GM10266 (cell line): ENCODE results near the gene IGF1R.

Experiments used
- DNase-seq: peaks from one replicate; pipeline ENCODE4 v3.0.0; 2012; ENCODE audit errors: extremely low spot score
- TF ChIP-seq, protein P1 (sequence below): IDR thresholded peaks from 2 replicates; pipeline ENCODE4 v1.5.1; 2012; ENCODE audit warnings: mild to moderate bottlenecking, low read depth; ENCODE audit not compliant: control insufficient read depth, insufficient read depth; ENCODE audit errors: missing control alignments

Gene IGF1R

DNA sequence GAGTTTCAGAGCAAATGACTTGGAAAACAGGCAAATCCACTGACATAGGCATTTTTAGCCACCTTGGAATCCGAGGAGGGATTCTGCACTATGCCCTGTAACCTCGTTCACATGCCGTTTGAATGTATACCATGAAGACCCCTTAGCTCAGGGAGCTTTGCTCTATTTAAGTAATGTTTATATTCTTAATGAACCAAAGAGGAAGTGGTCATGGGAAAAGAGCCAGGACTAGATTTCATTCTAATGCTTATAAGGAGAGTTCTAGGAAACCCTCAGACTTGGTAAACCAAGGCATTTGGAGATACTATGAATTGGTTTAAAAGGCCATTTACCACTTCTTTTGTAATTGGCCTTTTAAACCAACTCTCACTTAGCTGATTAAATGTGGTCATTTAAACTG is 178.9 kb downstream of the IGF1R start:
- TF ChIP-seq, protein P1, sequence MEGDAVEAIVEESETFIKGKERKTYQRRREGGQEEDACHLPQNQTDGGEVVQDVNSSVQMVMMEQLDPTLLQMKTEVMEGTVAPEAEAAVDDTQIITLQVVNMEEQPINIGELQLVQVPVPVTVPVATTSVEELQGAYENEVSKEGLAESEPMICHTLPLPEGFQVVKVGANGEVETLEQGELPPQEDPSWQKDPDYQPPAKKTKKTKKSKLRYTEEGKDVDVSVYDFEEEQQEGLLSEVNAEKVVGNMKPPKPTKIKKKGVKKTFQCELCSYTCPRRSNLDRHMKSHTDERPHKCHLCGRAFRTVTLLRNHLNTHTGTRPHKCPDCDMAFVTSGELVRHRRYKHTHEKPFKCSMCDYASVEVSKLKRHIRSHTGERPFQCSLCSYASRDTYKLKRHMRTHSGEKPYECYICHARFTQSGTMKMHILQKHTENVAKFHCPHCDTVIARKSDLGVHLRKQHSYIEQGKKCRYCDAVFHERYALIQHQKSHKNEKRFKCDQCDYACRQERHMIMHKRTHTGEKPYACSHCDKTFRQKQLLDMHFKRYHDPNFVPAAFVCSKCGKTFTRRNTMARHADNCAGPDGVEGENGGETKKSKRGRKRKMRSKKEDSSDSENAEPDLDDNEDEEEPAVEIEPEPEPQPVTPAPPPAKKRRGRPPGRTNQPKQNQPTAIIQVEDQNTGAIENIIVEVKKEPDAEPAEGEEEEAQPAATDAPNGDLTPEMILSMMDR: no peak
- DNase-seq: no peak

DNA sequence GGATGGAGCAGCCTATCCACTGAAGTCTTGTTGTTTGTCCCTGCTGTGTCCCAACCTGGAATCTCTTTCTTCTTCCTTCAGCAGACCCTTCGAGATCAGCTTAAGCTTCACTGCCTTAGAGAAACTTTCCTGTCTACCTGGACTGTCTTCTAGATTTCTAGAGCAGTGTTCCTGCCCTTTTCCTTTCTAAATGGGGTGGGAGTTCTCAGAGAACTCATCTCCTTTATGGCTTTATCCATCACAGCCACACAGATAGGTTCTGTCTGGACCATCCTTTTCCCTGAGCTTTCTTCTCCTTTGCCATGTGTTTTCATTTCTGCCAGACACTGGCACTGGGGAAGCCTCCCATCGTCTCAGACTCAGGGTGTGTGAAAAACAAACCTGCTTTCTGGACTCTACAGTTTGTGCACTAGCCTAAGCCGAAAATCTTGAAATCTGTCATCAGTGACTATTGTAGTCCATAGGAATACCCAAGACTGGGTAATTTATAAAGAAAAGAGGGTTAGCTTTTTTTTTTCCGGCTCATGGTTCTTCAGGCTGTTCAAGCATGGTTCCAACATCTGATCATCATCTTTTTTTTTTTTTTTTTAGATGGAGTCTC is 181.8 kb downstream of the IGF1R start:
- DNase-seq: no peak
- TF ChIP-seq, protein P1: no peak

DNA sequence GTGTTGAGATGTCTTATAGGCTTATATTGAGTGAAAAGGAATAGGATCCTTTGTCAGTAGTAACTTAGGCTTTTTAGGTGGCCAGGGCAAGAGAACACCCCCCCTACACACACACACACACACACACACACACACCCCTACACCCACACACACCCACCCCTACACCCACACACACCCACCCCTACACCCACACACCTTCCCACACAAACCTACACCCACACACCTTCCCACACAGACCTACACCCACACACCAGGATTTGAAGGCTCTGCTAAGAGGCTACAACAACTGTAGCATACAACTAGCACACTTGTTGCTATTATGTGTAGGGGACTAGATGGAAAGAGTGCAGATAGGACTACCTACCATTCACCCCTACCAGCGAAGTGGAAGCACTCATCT is 186.6 kb downstream of the IGF1R start:
- no peak for DNase-seq
- TF ChIP-seq, protein P1: no peak

DNA sequence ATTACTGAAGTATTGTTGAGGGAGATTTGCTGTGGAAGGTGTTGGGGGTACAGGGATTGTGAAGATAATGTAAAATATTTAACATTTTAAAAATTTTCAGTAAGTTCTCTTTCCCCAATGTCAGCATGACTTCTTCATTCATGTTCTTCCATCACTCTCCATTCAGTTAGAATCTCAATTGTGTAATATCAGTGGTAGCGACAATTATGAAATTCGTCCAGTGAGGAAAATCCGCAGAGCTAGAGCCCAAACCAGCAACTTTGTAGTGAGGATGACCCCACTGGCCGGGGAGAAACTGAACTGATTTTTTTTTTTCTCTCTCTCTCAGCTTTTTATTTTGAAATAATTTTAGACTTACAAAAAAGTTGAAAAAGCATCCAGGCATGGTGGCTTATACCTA is 187.5 kb downstream of the IGF1R start:
- TF ChIP-seq, protein P1: no peak
- DNase-seq: no peak

DNA sequence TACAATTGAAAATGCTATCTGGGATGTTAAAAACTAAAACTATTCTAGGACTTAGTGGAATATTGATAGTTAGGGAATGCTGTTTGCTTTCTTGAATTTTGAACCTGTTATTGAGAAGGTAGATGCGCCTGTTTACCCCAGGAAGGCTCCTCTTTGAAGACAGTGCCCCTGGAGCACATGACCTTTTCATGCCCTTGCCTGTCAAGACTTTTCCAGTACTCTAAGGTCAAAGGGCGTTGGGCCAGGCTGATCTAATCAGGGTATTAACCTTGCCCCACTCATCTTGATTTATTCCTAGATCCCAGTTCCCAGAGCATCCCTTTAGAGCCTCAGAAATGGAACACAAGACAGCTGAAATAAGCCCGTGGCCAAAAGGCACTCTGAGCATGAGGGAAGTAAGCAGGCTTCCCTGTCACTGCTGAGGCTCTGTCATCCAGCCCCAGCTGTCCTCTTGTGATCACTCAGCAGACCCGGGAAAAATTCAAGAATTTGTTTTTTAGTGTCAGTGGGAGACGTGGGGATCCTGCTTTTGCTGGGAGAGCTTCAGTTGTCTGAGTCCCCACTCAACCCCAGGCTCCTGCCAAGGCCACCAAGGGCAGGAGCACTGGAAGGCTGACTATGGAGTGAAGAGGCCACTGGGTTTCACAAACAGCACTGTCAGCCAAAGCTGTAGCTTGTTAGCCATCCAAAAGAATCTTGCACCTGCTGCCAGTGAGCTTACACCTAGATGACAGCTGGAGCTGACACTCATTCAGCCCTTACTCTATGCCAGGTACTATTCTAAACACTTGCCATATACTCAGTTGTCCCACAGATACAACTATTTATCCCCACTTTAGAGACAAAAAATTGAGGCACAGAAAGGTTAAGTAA is 190.3 kb downstream of the IGF1R start:
- DNase-seq: no peak
- TF ChIP-seq, protein P1: no peak

DNA sequence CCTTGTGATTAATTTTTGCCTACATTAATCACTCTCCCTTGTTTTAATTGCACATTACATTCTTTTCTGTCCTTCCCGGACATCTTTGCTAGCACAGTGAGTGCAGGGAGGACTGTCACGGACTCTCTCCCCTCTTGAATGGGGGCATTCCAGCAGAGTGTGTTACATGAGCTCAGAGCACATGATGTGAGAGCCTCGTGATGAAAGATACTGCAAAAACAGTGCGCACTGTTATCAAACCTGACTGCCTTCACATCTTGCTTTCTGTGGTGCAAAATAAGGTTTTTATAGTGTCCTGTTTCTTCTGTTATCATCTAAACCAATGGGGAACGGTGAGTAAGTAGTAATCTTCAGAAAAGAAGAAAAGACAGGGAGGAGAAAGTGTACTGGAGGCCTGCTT is 191.7 kb downstream of the IGF1R start:
- TF ChIP-seq, protein P1: no peak
- no peak for DNase-seq

DNA sequence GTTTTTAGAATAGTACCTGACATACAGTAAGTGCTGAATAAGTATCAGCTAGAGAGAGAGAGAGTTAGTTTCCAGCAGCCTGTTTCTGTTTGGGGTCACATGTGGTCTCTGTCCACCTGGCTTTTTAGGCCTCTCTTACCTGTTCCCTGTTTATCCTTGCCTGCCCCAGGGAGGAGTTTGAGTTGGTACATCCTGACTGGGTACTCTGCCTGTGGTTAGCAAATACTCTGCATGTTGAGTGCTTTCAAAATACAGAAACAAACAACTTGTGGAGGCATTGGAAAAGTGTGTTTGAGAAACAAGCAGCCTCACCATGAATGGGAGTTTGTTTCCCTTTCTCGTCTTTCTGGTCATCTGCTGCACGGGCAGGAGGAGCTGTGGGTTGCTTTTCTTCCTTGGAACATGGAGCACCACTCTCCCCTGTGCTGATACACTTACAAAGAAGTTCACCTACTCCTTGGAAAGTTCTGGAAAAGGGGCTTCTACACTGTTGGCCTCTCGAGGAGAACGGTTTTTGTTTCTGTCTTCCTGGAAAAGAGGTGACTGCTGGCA is 193.2 kb downstream of the IGF1R start:
- TF ChIP-seq, protein P1: no peak
- DNase-seq: no peak
